IPS DF 6.9 (cell line): ENCODE data around the gene KRTAP5-5.
"Not testable (repeated sequence)": the region's sequence is repeated elsewhere in the genome, so short reads cannot be mapped to it uniquely, and the experiment has no call there.

Experiments used
- DNase-seq: peaks from one replicate; pipeline ENCODE4 v3.0.0-alpha.2; 2013; ENCODE audit warnings: low read depth, low spot score
- H3K27ac ChIP-seq: one replicate; pipeline ENCODE4 v1.5.1; 2013; ENCODE audit warnings: low read length, control low read depth
- H3K27me3 ChIP-seq: 2 replicates; pipeline ENCODE4 v1.6.1; 2013; ENCODE audit warnings: mild to moderate bottlenecking, low read length; ENCODE audit not compliant: control insufficient read depth, insufficient read depth
- H3K36me3 ChIP-seq: 2 replicates; pipeline ENCODE4 v1.6.1; 2013; ENCODE audit warnings: low read length; ENCODE audit not compliant: control insufficient read depth, insufficient read depth
- H3K4me1 ChIP-seq: 2 replicates; pipeline ENCODE4 v1.6.1; 2013; ENCODE audit warnings: low read length; ENCODE audit not compliant: control insufficient read depth, insufficient read depth
- H3K4me3 ChIP-seq: 2 replicates; pipeline ENCODE4 v1.5.1; 2013; ENCODE audit warnings: mild to moderate bottlenecking, low read length
- H3K9me3 ChIP-seq: 2 replicates; pipeline ENCODE4 v1.6.1; 2013; ENCODE audit warnings: low read length, inconsistent platforms; ENCODE audit not compliant: control insufficient read depth, insufficient read depth
- WGBS: extraction: QIAGEN DNeasy Blood & Tissue Kit; methylation state at CpG from one replicate; pipeline ENCODE4 v1.1.7; 2013; ENCODE audit warnings: mixed read lengths, missing lambda C conversion rate; ENCODE audit not compliant: insufficient read length, insufficient coverage; 5-methylcytosine and 5-hydroxymethylcytosine counted together

Gene KRTAP5-5

DNA sequence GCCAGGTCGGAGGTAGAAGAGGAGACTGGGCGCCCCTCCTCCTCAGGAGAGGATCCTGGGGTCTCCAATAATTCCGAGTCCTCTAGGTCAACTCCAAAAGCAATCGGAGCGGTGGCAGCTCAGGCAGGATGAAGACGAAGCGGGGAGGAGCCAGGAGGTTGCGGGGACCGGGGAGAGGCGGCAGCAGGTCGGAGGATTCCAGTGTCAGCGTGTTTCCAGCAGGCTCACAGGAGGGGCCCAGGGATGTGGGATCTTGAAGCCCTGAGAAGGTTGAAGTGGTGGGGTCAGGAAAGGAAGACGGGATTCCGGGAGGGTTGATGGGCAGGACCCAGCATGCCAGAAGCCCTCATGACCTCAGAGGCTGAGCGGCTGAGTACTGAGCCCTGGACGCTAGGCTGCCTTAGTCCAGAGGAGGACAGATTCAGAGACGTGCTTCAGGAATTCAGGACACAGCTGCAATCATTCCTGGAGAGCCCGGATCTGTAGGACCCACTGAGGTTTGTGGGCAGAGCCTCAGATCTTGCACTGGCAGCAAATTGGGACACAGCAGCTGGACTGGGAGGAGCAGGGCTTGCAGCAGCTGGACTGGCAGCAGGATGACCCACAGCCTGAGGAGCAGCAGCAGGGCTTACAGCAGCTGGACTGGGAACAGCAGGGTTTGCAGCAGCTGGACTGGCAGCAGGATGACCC, 22.3 kb upstream of the KRTAP5-5 start:
- H3K4me1 ChIP-seq, H3K27ac ChIP-seq, H3K36me3 ChIP-seq, H3K4me3 ChIP-seq, H3K9me3 ChIP-seq, H3K27me3 ChIP-seq, DNase-seq: not testable (repeated sequence)
- WGBS: no CpG with 5 or more reads among the region's 18 CpGs

DNA sequence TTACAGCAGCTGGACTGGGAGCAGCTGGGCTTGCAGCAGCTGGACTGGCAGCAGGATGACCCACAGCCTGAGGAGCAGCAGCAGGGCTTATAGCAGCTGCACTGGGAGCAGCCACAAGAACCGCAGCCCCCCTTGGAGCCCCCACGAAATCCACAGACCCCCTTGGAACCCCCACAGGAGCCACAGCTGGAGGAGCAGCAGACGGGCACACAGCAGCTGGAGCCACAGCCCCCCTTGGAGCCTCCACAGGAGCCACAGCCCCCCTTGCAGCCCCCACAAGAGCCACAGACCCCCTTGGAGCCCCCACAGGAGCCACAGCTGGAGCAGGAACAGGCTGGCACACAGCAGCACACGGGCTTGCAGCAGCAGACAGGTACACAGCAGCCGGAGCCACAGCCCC, 21.7 kb upstream of the KRTAP5-5 start:
- not testable (repeated sequence) for H3K9me3 ChIP-seq, H3K27ac ChIP-seq, H3K27me3 ChIP-seq, H3K4me3 ChIP-seq, H3K36me3 ChIP-seq, DNase-seq, H3K4me1 ChIP-seq
- WGBS: no CpG with 5 or more reads among the region's 5 CpGs

DNA sequence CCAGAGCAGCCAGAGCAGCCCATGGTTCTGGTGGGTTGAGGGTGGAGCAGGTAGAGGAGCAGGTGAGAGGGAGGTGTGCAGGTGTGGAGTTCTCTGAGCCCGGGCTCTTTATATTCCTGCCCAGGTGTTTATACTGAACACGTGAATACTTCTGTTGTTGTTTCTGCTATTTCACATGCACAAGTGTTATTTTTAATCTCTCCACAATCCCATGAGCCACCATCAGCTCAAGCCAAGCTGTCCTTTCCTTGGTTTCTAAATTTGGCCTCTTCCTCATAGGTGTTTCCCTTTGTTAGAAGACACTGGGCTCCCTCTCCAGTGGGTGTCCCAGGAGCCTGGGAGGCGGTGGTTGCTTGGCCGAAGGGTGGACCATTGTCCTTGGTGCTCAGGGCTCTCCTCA, 21.2 kb upstream of the KRTAP5-5 start, which contains the start of gene KRTAP5-3:
Gene KRTAP5-3 (minus strand): TSS at position 101 of the 400 bp plus-strand sequence. CDS start 78 bp downstream, at position 23.
- Histone ChIP-seq H3K9me3 (no peaks in the 10 kb centered on the region), H3K27ac (no peak within 1 kb of the TSS), H3K4me1 (0 out of 2 replicates have a peak, but pooled peaks cover 2% of the 10 kb centered on the region), H3K4me3 (no peak within 1 kb of the TSS), H3K36me3 (no peaks in the 10 kb centered on the region), H3K27me3 (no peaks in the 10 kb centered on the region)
- no peak for DNase-seq
- WGBS: no CpG with 5 or more reads among the region's 4 CpGs

DNA sequence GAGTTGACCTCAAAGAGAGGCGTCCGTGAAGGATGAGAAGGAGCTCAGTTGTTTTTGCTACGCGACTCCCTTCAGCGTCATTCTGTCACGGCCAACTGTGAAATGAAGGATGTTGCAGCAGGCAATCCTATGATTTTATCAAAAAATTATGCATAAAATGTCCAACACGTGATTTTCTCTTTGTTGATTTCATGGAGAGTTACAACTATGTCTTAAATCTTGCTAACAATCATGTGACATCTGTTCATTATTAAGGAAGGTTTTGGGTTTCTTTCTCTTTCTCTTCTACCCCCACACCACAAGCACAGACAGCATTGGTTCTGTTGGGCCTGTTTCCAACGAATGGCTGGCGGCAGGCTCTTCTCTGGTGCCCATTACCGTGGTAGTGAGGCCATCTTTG, 11.3 kb upstream of the KRTAP5-5 start:
- H3K27ac ChIP-seq: no peak overlapping the region
- no peak for DNase-seq
- no peaks in the 10 kb centered on the region; the same call in 1 of the 2 replicates for H3K27me3 ChIP-seq
- no peak overlapping the region for H3K4me3 ChIP-seq
- no peaks in the 10 kb centered on the region for H3K4me1 ChIP-seq
- WGBS: no CpG with 5 or more reads among the region's 10 CpGs
- no peaks in the 10 kb centered on the region for H3K9me3 ChIP-seq
- no peaks in the 10 kb centered on the region for H3K36me3 ChIP-seq

DNA sequence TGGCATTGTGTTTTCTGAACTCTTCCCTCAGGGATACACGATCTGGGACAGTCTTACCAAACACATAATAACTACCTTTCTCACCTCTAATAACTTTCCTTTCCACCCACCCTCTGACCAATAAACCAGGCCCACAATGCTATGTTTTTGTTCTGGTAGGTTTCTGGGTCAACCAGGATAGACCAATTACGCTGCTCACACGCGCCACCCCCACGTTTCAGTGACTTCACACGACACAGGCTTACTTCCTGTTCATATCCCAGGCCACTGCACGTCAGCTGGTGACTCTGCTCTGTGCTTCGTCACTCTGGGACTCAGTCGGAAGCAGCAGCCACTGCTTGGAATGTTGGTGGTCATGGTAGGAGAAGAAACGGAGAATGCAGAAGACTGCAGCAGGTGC, 10.1 kb upstream of the KRTAP5-5 start:
- Histone ChIP-seq H3K27ac (no peak overlapping the region), H3K36me3 (no peaks in the 10 kb centered on the region), H3K27me3 (no peaks in the 10 kb centered on the region; the same call in 1 of the 2 replicates), H3K9me3 (no peaks in the 10 kb centered on the region), H3K4me1 (no peaks in the 10 kb centered on the region), H3K4me3 (no peak overlapping the region)
- DNase-seq: no peak
- no CpG with 5 or more reads among the region's 10 CpGs for WGBS

DNA sequence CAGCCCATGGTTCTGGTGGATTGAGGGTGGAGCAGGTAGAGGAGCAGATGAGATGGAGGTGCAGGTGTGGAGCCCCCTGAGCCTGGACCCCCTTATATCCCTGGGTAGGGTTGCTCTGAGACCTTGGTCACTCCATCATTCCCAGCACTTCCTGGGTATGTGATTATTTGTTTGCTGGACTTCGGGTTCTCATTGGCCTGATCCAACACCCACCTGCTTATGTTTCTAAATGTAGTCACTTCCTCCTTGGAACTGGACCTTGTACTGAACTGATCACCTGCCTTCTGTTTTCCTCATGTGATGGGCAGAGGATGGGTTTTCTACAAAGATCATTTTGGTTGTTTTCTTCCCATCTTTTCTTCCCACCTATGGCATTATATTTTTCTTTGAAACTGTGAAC, 7.5 kb upstream of the KRTAP5-5 start, which contains the start of gene KRTAP5-4:
Gene KRTAP5-4 (minus strand): TSS at position 53 of the 400 bp plus-strand sequence. CDS start 45 bp downstream, at position 8.
- no peaks in the 10 kb centered on the region for H3K9me3 ChIP-seq
- no peaks in the 10 kb centered on the region; the same call in 1 of the 2 replicates for H3K27me3 ChIP-seq
- H3K4me3 ChIP-seq: no peak within 1 kb of the TSS
- H3K4me1 ChIP-seq: no peaks in the 10 kb centered on the region
- no CpG with 5 or more reads among the region's 1 CpG for WGBS
- no peak for DNase-seq
- H3K27ac ChIP-seq: no peak within 1 kb of the TSS
- H3K36me3 ChIP-seq: no peaks in the 10 kb centered on the region

DNA sequence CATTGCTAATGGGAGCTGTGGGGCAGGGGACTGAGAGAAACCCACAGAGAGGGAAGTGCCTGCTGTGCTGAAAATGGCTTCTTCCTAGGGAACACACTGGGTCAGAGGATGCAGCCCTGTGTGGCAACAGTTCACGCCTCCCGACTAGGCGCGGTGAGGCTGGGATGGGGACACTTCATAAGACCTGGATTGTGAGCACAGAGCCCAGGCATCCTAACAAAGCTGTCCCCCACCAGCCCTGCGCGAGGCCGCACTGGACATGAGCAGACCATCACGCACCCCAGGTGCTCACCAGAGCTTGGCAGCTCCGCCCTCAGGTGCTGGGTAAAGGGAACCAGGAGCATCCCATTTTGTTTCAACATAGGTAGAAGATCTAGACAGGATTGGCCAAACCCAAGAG, 5.9 kb upstream of the KRTAP5-5 start:
- Histone ChIP-seq H3K4me3 (no peak overlapping the region), H3K9me3 (no peaks in the 10 kb centered on the region), H3K27ac (no peak overlapping the region), H3K27me3 (no peaks in the 10 kb centered on the region; the same call in 1 of the 2 replicates), H3K4me1 (no peaks in the 10 kb centered on the region), H3K36me3 (no peaks in the 10 kb centered on the region)
- DNase-seq: no peak
- WGBS: no CpG with 5 or more reads among the region's 9 CpGs

DNA sequence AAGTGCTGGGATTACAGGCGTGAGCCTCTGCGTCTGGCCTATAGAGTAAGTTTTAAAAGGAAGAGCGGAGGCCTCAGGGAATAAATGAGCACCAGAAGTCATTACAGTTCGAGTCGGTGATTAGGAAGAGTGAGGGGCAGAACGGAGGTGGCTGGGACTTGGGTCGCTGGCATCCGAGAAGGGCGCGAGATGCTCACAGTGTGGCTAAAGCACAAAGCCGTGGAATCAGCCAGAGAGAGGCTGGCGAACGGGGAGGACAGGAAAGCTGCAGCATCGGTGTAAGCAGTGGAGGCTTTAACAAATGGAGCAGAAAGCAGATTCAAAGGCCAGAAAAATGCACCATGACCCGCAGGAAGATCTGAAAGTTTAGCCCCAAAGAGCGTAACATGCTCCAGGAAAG, 5.0 kb upstream of the KRTAP5-5 start:
- Histone ChIP-seq H3K36me3 (no peaks in the 10 kb centered on the region), H3K4me1 (no peaks in the 10 kb centered on the region), H3K9me3 (no peaks in the 10 kb centered on the region), H3K27me3 (no peaks in the 10 kb centered on the region; the same call in 1 of the 2 replicates), H3K4me3 (no peak overlapping the region), H3K27ac (no peak overlapping the region)
- WGBS: no CpG with 5 or more reads among the region's 16 CpGs
- DNase-seq: no peak

DNA sequence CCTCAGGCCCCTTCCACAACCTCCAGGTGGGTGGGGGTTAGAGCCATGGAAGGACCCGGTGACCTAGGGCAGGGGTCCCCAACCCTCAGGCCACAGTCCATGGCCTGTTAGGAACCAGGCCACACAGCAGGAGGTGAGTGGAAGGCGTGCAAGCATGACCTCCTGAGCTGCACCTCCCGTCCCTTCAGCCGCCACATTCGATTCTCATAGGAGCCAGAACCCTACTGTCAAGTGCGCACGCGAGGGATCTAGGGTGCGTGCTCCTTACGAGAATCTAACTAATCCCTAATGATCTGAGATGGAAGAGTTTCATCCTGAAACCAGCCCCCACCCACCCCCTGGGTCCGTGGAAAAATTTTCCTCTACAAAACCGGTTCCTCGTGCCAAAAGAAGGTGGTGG, 4.0 kb upstream of the KRTAP5-5 start:
- H3K27me3 ChIP-seq: no peaks in the 10 kb centered on the region; the same call in 1 of the 2 replicates
- H3K27ac ChIP-seq: no peak overlapping the region
- WGBS: no CpG with 5 or more reads among the region's 13 CpGs
- H3K4me3 ChIP-seq: no peak overlapping the region
- H3K9me3 ChIP-seq: no peaks in the 10 kb centered on the region
- no peaks in the 10 kb centered on the region for H3K36me3 ChIP-seq
- H3K4me1 ChIP-seq: no peaks in the 10 kb centered on the region
- no peak for DNase-seq

DNA sequence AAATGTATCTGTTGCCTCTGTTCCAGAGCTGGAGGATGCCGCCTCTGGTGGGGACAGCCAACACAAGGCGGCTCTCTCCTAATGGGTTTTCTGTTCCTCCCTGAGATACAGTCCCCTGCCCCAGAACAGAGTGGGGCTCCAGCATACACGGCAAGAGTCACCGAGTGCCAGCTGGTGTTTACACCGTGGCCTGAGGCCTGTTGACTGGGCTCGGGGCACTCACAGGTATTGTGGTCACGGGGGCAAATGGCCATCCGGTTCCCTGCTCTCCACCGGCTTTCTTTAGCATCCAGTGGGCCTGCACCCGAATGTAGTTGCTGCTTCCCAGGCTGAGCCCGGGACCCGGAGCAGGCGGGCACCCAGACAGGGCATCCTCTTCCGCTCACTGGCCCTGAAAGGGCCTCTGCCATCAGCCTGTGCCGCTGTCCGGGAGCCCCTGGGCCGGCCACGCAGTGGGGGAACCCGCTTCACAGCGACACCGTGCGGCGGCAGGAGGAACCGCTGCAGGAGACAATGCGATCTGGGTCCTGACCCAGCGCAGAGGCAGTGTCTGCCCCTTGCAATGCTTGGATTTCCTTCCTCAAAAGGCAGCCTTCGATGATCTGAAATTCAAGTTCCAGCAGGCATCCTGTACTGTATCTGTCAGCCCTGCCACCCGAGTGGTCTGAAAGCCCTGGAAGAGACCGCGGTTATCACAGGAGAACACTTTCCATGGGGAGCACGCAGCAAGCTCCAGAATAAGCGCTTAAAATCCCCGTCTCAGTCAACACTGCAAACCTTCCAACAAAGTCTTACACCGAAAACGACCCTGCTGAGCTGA, 859 bp upstream of the KRTAP5-5 start:
- WGBS: no CpG with 5 or more reads among the region's 35 CpGs
- no peak overlapping the region for H3K27ac ChIP-seq
- DNase-seq: peak; percentile 54
- no peaks in the 10 kb centered on the region; the same call in 1 of the 2 replicates for H3K27me3 ChIP-seq
- H3K36me3 ChIP-seq: no peaks in the 10 kb centered on the region
- peaks cover 3% of the 10 kb centered on the region; the same call in 1 of the 2 replicates for H3K4me1 ChIP-seq
- H3K4me3 ChIP-seq: no peak overlapping the region
- no peaks in the 10 kb centered on the region for H3K9me3 ChIP-seq
